Fibroblast of lung (primary cell): ENCODE data around the gene PCLO. TPM values are rescaled to one million over a fixed set of nuclear protein-coding genes. Genes with fewer than 3 reads are reported as not detected.
A peak's percentile ranks its signal among the peaks of the same experiment; 100 is the strongest.

Experiments
- DNase-seq, 2 donors: peaks; one replicate each; pipeline versions ENCODE4 v3.0.0 to v3.0.0-alpha.2; 2010; ENCODE audit warnings: low read depth in 2 of 2
- H2AFZ ChIP-seq: 2 replicates; pipeline ENCODE4 v1.5.1; 2012; ENCODE audit warnings: low read length, control low read depth, inconsistent platforms
- H3K27ac ChIP-seq: 2 replicates; pipeline ENCODE4 v1.5.1; 2011; ENCODE audit warnings: low read length, control low read depth; ENCODE audit not compliant: insufficient read depth
- H3K27me3 ChIP-seq: 2 replicates; pipeline ENCODE4 v1.5.1; 2011; ENCODE audit warnings: mild to moderate bottlenecking, low read length; ENCODE audit not compliant: control insufficient read depth, insufficient read depth
- H3K36me3 ChIP-seq: 2 replicates; pipeline ENCODE4 v1.5.1; 2011; ENCODE audit warnings: low read length; ENCODE audit not compliant: control insufficient read depth, insufficient read depth
- H3K4me1 ChIP-seq: 2 replicates; pipeline ENCODE4 v1.5.1; 2011; ENCODE audit warnings: low read length; ENCODE audit not compliant: control insufficient read depth, insufficient read depth; ENCODE audit errors: extremely low read depth
- H3K4me2 ChIP-seq: 2 replicates; pipeline ENCODE4 v1.5.1; 2011; ENCODE audit warnings: low read length, control low read depth; ENCODE audit not compliant: insufficient read depth; ENCODE audit errors: extremely low read depth
- H3K4me3 ChIP-seq, 4 experiments: fragments of 200-600 bp in 1 of 4; sonication (generic) in 1 of 4; replicated peaks in 1 of 4; 2 replicates each; pipeline ENCODE4 v1.5.1; 2011 to 2016; ENCODE audit warnings: low read length in 4 of 4, low read depth in 3 of 4, mild to moderate bottlenecking in 3 of 4, control low read depth in 2 of 4, inconsistent platforms in 1 of 4, mixed read lengths in 1 of 4; ENCODE audit not compliant: insufficient read depth in 1 of 4; ENCODE audit errors: control extremely low read depth in 1 of 4
- H3K79me2 ChIP-seq: 2 replicates; pipeline ENCODE4 v1.5.1; 2012; ENCODE audit warnings: mild to moderate bottlenecking, low read length, inconsistent platforms; ENCODE audit not compliant: control insufficient read depth, insufficient read depth
- H3K9ac ChIP-seq: 2 replicates; pipeline ENCODE4 v1.5.1; 2011; ENCODE audit warnings: mild to moderate bottlenecking, low read length, control low read depth; ENCODE audit not compliant: insufficient read depth
- H3K9me3 ChIP-seq: 2 replicates; pipeline ENCODE4 v1.5.1; 2012; ENCODE audit warnings: low read depth, low read length; ENCODE audit not compliant: control insufficient read depth, insufficient read depth
- H4K20me1 ChIP-seq: 2 replicates; pipeline ENCODE4 v1.5.1; 2011; ENCODE audit warnings: low read length; ENCODE audit not compliant: control insufficient read depth, insufficient read depth; ENCODE audit errors: extremely low read depth
- CTCF ChIP-seq, 2 donors: IDR thresholded peaks in 1 of 2; conservative IDR thresholded peaks in 1 of 2; 1 replicate in 1 of 2; 2 replicates in 1 of 2; pipeline ENCODE4 v1.5.1; 2011 to 2012; ENCODE audit warnings: low read length in 2 of 2, control low read depth in 1 of 2, inconsistent platforms in 1 of 2, low read depth in 1 of 2, mild to moderate bottlenecking in 1 of 2
- EZH2 ChIP-seq: IDR thresholded peaks from 2 replicates; pipeline ENCODE4 v1.5.1; 2012; ENCODE audit warnings: low read length, control low read depth, mild to moderate bottlenecking; ENCODE audit errors: missing control alignments
- polyA plus RNA-seq, 2 donors: library from polyadenylated mRNA; depleted of rRNA in 1 of 2; stranded (reverse) in 1 of 2; unstranded in 1 of 2; fragments of >200 nt; gene quantifications; 2 replicates each; pipeline ENCODE4 v1.2.1, GENCODE V29; 2011 to 2012; ENCODE audit warnings: missing spikeins in 1 of 2
- total RNA-seq: library from RNA; depleted of rRNA; stranded (reverse); fragments of >200 nt; gene quantifications from 2 replicates; pipeline ENCODE4 v1.2.1, GENCODE V29; 2014

Gene PCLO
- total and polyA plus RNA-seq, 2 donors (not counting 1 experiment from before 2014, with no cell fraction given) = 0.03 to 0.17 TPM

GRCh38 chr7:83038787-83039186, 123.9 kb downstream of the PCLO start:
- DNase-seq = peak; percentile 12 to 41
- H2AFZ ChIP-seq = no peak overlapping the region
- H4K20me1 ChIP-seq = no peaks in the 10 kb centered on the region
- H3K36me3 ChIP-seq = no peaks in the 10 kb centered on the region
- H3K27ac ChIP-seq = no peak overlapping the region
- no peaks in the 10 kb centered on the region for H3K9me3 ChIP-seq
- H3K4me2 ChIP-seq = no peak overlapping the region
- TF ChIP-seq CTCF (conservative IDR thresholded peaks at IDR 0.05 in 1 of 2, IDR thresholded peaks at IDR 0.05 in 1 of 2; ENCODE audit: low read depth in 1 of 2, low read length in 2 of 2) = no peak
- TF ChIP-seq EZH2 = no peak
- no peaks in the 10 kb centered on the region for H3K79me2 ChIP-seq
- no peak overlapping the region for H3K4me3 ChIP-seq
- no peaks in the 10 kb centered on the region for H3K27me3 ChIP-seq
- H3K9ac ChIP-seq = no peak overlapping the region
- no peaks in the 10 kb centered on the region for H3K4me1 ChIP-seq

GRCh38 chr7:83036721-83037380, 125.8 kb downstream of the PCLO start:
- Histone ChIP-seq H3K4me1 (no peaks in the 10 kb centered on the region), H2AFZ (no peak overlapping the region), H3K79me2 (no peaks in the 10 kb centered on the region), H3K4me3 (no peak overlapping the region), H3K36me3 (no peaks in the 10 kb centered on the region), H3K4me2 (no peak overlapping the region), H3K9me3 (no peaks in the 10 kb centered on the region), H3K27ac (no peak overlapping the region), H3K27me3 (no peaks in the 10 kb centered on the region), H3K9ac (no peak overlapping the region), H4K20me1 (no peaks in the 10 kb centered on the region)
- no peak for DNase-seq
- no peak for TF ChIP-seq CTCF (conservative IDR thresholded peaks at IDR 0.05 in 1 of 2, IDR thresholded peaks at IDR 0.05 in 1 of 2; ENCODE audit: low read depth in 1 of 2, low read length in 2 of 2)
- no peak for TF ChIP-seq EZH2

- H3K36me3 ChIP-seq = no peaks in the 10 kb centered on the region
- H4K20me1 ChIP-seq = no peaks in the 10 kb centered on the region
- TF ChIP-seq EZH2 = no peak
- TF ChIP-seq CTCF (conservative IDR thresholded peaks at IDR 0.05 in 1 of 2, IDR thresholded peaks at IDR 0.05 in 1 of 2; ENCODE audit: low read depth in 1 of 2, low read length in 2 of 2) = no peak
- DNase-seq = no peak
- no peaks in the 10 kb centered on the region for H3K9me3 ChIP-seq
- H3K4me2 ChIP-seq = no peak overlapping the region
- H3K79me2 ChIP-seq = no peaks in the 10 kb centered on the region
- H3K9ac ChIP-seq = no peak overlapping the region
- no peaks in the 10 kb centered on the region for H3K27me3 ChIP-seq
- no peak overlapping the region for H2AFZ ChIP-seq
- no peaks in the 10 kb centered on the region for H3K4me1 ChIP-seq
- no peak overlapping the region for H3K4me3 ChIP-seq
- H3K27ac ChIP-seq = no peak overlapping the region
These were observed 126.6 kb downstream of the PCLO start for GRCh38 chr7:83036130-83036529.
